ENCODE results near the gene KIF22. TPM values are rescaled to one million over a fixed set of nuclear protein-coding genes. Genes with fewer than 3 reads are reported as not detected.

The KIF22 gene
- total RNA-seq, 1 experiment from 2014 or later, result 111 TPM

- POLR2A ChIA-PET, result no interaction called here
- Histone ChIP-seq H3K9me3 (ENCODE audit: control insufficient read depth, insufficient read depth, low read depth, low read length) (no peaks in the 10 kb centered on the region), H3K27ac (ENCODE audit: low read length) (no peak overlapping the region), H3K36me3 (ENCODE audit: control insufficient read depth, insufficient read depth, low read length) (no peaks in the 10 kb centered on the region), H3K4me1 (ENCODE audit: control insufficient read depth, insufficient read depth, low read length) (no peaks in the 10 kb centered on the region), H3K4me3 (ENCODE audit: low read depth in 2 of 2, low read length in 2 of 2) (no peak overlapping the region), H3K27me3 (ENCODE audit: control insufficient read depth, insufficient read depth, low read length) (no peaks in the 10 kb centered on the region)
- no TSS peak for BruUV-seq (replicated peaks)
- intact Hi-C loops (cut with micrococcal nuclease; ENCODE audit: unreplicated experiment), result no loop called here
- no peak for ATAC-seq
- CTCF ChIA-PET, result no interaction called here
- TF ChIP-seq CTCF (IDR thresholded peaks at IDR 0.05) (no peak), SIN3A (IDR thresholded peaks at IDR 0.05; ENCODE audit: borderline replicate concordance, insufficient read depth, low read depth, low read length) (no peak), POLR2AphosphoS5 (IDR thresholded peaks at IDR 0.05; ENCODE audit: low read depth, low read length) (no peak), TCF7L2 (IDR thresholded peaks at IDR 0.05; ENCODE audit: low read depth, low read length) (no peak), REST (IDR thresholded peaks at IDR 0.05; ENCODE audit: insufficient read depth in 1 of 2, low read depth in 2 of 2, low read length in 1 of 2) (no peak)
- DNase-seq (ENCODE audit: low read depth, low spot score), result no peak
- in situ Hi-C loops (cut with HindIII; ENCODE audit: low pct_unique_long_range_greater_than_20kb, low sequenced_read_pairs), result no loop called here
Measured at GRCh38 chr16:29761882-29762281, 28.7 kb upstream of the KIF22 start.

- Histone ChIP-seq H3K36me3 (ENCODE audit: control insufficient read depth, insufficient read depth, low read length) (no peaks in the 10 kb centered on the region), H3K27me3 (ENCODE audit: control insufficient read depth, insufficient read depth, low read length) (no peaks in the 10 kb centered on the region), H3K9me3 (ENCODE audit: control insufficient read depth, insufficient read depth, low read depth, low read length) (no peaks in the 10 kb centered on the region), H3K27ac (ENCODE audit: low read length) (no peak overlapping the region), H3K4me3 (ENCODE audit: low read depth in 2 of 2, low read length in 2 of 2) (no peak overlapping the region), H3K4me1 (ENCODE audit: control insufficient read depth, insufficient read depth, low read length) (no peaks in the 10 kb centered on the region)
- ChIA-PET CTCF (no interaction called here), POLR2A (no interaction called here)
- intact Hi-C loops (cut with micrococcal nuclease; ENCODE audit: unreplicated experiment), result no loop called here
- in situ Hi-C loops (cut with HindIII; ENCODE audit: low pct_unique_long_range_greater_than_20kb, low sequenced_read_pairs), result no loop called here
- BruUV-seq (replicated peaks), result no TSS peak
- ATAC-seq (no peak), DNase-seq (ENCODE audit: low read depth, low spot score) (no peak)
- no peak for TF ChIP-seq POLR2AphosphoS5 (IDR thresholded peaks at IDR 0.05; ENCODE audit: low read depth, low read length)
- no peak for TF ChIP-seq CTCF (IDR thresholded peaks at IDR 0.05)
- TF ChIP-seq TCF7L2 (IDR thresholded peaks at IDR 0.05; ENCODE audit: low read depth, low read length), result no peak
- TF ChIP-seq SIN3A (IDR thresholded peaks at IDR 0.05; ENCODE audit: borderline replicate concordance, insufficient read depth, low read depth, low read length), result no peak
- TF ChIP-seq REST (IDR thresholded peaks at IDR 0.05; ENCODE audit: insufficient read depth in 1 of 2, low read depth in 2 of 2, low read length in 1 of 2), result no peak
Measured at GRCh38 chr16:29763326-29763725, 27.2 kb upstream of the KIF22 start.
